ENCODE measurements around the gene PPT1.

Gene PPT1

GRCh38 chr1:40133839-40134238, 36.8 kb upstream of the PPT1 start:
- TF ChIP-seq TAF1 (IDR thresholded peaks at IDR 0.05; ENCODE audit: borderline replicate concordance, insufficient read depth, low read length) (no peak), SIN3A (IDR thresholded peaks at IDR 0.05; ENCODE audit: borderline replicate concordance, insufficient read depth, low read length) (no peak)
- TF ChIP-seq, protein P1, sequence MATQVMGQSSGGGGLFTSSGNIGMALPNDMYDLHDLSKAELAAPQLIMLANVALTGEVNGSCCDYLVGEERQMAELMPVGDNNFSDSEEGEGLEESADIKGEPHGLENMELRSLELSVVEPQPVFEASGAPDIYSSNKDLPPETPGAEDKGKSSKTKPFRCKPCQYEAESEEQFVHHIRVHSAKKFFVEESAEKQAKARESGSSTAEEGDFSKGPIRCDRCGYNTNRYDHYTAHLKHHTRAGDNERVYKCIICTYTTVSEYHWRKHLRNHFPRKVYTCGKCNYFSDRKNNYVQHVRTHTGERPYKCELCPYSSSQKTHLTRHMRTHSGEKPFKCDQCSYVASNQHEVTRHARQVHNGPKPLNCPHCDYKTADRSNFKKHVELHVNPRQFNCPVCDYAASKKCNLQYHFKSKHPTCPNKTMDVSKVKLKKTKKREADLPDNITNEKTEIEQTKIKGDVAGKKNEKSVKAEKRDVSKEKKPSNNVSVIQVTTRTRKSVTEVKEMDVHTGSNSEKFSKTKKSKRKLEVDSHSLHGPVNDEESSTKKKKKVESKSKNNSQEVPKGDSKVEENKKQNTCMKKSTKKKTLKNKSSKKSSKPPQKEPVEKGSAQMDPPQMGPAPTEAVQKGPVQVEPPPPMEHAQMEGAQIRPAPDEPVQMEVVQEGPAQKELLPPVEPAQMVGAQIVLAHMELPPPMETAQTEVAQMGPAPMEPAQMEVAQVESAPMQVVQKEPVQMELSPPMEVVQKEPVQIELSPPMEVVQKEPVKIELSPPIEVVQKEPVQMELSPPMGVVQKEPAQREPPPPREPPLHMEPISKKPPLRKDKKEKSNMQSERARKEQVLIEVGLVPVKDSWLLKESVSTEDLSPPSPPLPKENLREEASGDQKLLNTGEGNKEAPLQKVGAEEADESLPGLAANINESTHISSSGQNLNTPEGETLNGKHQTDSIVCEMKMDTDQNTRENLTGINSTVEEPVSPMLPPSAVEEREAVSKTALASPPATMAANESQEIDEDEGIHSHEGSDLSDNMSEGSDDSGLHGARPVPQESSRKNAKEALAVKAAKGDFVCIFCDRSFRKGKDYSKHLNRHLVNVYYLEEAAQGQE (IDR thresholded peaks at IDR 0.05; ENCODE audit: insufficient read depth in 1 of 2, low read depth in 2 of 2, low read length in 2 of 2): no peak

GRCh38 chr1:40133312-40133665, 36.2 kb upstream of the PPT1 start:
- TF ChIP-seq SIN3A (IDR thresholded peaks at IDR 0.05; ENCODE audit: borderline replicate concordance, insufficient read depth, low read length) (no peak), FOXP2 (optimal IDR thresholded peaks at IDR 0.05; ENCODE audit: borderline replicate concordance, extremely low read depth, extremely low read length, insufficient read depth) (no peak), POLR2AphosphoS5 (IDR thresholded peaks at IDR 0.05; ENCODE audit: low read depth, low read length) (no peak), TAF1 (IDR thresholded peaks at IDR 0.05; ENCODE audit: borderline replicate concordance, insufficient read depth, low read length) (no peak)
- TF ChIP-seq, protein P1 (IDR thresholded peaks at IDR 0.05; ENCODE audit: insufficient read depth in 1 of 2, low read depth in 2 of 2, low read length in 2 of 2): no peak

GRCh38 chr1:40132383-40133311, 35.6 kb upstream of the PPT1 start:
- no peak for TF ChIP-seq POLR2AphosphoS5 (IDR thresholded peaks at IDR 0.05; ENCODE audit: low read depth, low read length)
- TF ChIP-seq SIN3A (IDR thresholded peaks at IDR 0.05; ENCODE audit: borderline replicate concordance, insufficient read depth, low read length): no peak
- TF ChIP-seq TAF1 (IDR thresholded peaks at IDR 0.05; ENCODE audit: borderline replicate concordance, insufficient read depth, low read length): no peak
- TF ChIP-seq, protein P1 (IDR thresholded peaks at IDR 0.05; ENCODE audit: insufficient read depth in 1 of 2, low read depth in 2 of 2, low read length in 2 of 2): no peak
- TF ChIP-seq FOXP2 (optimal IDR thresholded peaks at IDR 0.05; ENCODE audit: borderline replicate concordance, extremely low read depth, extremely low read length, insufficient read depth): no peak

GRCh38 chr1:40130892-40131291, 33.8 kb upstream of the PPT1 start:
- TF ChIP-seq POLR2AphosphoS5 (IDR thresholded peaks at IDR 0.05; ENCODE audit: low read depth, low read length): no peak

GRCh38 chr1:40122855-40123254, 25.8 kb upstream of the PPT1 start:
- TF ChIP-seq TAF1 (IDR thresholded peaks at IDR 0.05; ENCODE audit: borderline replicate concordance, insufficient read depth, low read length): no peak
- no peak for TF ChIP-seq FOXP2 (optimal IDR thresholded peaks at IDR 0.05; ENCODE audit: borderline replicate concordance, extremely low read depth, extremely low read length, insufficient read depth)
- TF ChIP-seq, protein P1 (IDR thresholded peaks at IDR 0.05; ENCODE audit: insufficient read depth in 1 of 2, low read depth in 2 of 2, low read length in 2 of 2): no peak

Data from PFSK-1 (cell line).